Mesodermal cell (in vitro differentiated cells): ENCODE data around the gene SH3GL1.
A peak's percentile ranks its signal among the peaks of the same experiment; 100 is the strongest.

Source experiments
- H3K27ac ChIP-seq: 2 replicates; pipeline ENCODE4 v1.7.0; 2013; ENCODE audit warnings: mild to moderate bottlenecking, low read depth, low read length, moderate library complexity; ENCODE audit not compliant: severe bottlenecking
- H3K36me3 ChIP-seq: 2 replicates; pipeline ENCODE4 v1.7.1; 2013; ENCODE audit warnings: mild to moderate bottlenecking, low read length, moderate library complexity; ENCODE audit not compliant: control insufficient read depth, insufficient read depth
- H3K4me1 ChIP-seq: one replicate; pipeline ENCODE4 v1.7.1; 2013; ENCODE audit warnings: mild to moderate bottlenecking, low read length; ENCODE audit not compliant: insufficient read depth, control insufficient read depth, poor library complexity, severe bottlenecking
- H3K4me3 ChIP-seq: 2 replicates; pipeline ENCODE4 v1.7.0; 2013; ENCODE audit warnings: low read length, control low read depth, mild to moderate bottlenecking; ENCODE audit not compliant: insufficient read depth, poor library complexity, severe bottlenecking; ENCODE audit errors: extremely low read depth
- H3K9me3 ChIP-seq: 2 replicates; pipeline ENCODE4 v1.7.1; 2013; ENCODE audit warnings: mild to moderate bottlenecking, low read length, moderate library complexity; ENCODE audit not compliant: control insufficient read depth
- WGBS, 2 experiments: methylation state at CpG; one replicate each; pipeline ENCODE4 v1.1.5; 2013; ENCODE audit warnings: missing lambda C conversion rate in 2 of 2; ENCODE audit not compliant: insufficient coverage in 2 of 2; 5-methylcytosine and 5-hydroxymethylcytosine counted together

Gene SH3GL1

DNA sequence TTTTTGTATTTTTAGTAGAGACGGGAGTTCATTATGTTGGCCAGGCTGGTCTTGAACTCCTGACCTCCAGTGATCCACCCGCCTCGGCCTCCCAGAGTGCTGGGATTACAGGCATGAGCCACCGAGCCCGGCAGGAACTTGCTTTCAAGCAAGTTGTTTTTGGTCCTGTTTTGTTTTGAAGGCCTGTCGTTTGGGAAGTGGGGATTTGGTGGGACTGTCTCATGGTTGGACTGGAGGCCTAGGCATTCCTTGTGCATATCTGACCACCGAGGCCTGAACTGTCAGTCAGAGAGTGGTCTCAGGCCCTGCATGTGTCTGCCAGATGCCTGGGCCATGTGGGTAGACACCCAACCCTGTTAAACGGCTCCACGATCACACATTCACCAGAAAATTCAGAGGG, 30.9 kb upstream of the SH3GL1 start:
- no peak overlapping the region for H3K27ac ChIP-seq
- H3K9me3 ChIP-seq = no peaks in the 10 kb centered on the region
- H3K4me1 ChIP-seq = no peaks in the 10 kb centered on the region
- WGBS, 2 experiments = 87 to 90% methylated on average over 7 to 8 of the region's 9 CpGs
- peaks cover 82% of the 10 kb centered on the region for H3K36me3 ChIP-seq
- H3K4me3 ChIP-seq = no peak overlapping the region

DNA sequence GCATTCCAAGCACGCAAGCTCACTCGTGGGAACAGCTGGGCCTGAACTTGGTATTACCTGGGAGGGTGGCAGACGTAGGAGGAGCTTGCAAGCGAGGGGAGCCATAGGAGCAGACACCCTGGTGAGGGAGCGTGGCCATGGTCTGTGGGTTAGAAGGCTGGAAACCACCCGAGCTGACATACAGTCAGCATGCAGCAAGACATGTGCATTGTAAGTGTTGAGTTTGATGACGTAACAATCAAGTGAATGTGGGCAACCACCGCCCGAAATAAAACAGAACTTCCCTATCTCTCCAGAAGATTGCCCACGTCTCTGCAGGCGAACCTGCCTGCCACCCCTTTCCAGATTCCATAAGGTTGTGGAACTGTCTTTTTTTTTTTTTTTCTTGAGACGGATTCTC, 30.4 kb upstream of the SH3GL1 start:
- WGBS, 2 experiments = 95 to 98% methylated on average over 6 to 9 of the region's 12 CpGs
- peaks cover 78% of the 10 kb centered on the region for H3K36me3 ChIP-seq
- no peak overlapping the region for H3K27ac ChIP-seq
- no peaks in the 10 kb centered on the region for H3K9me3 ChIP-seq
- H3K4me3 ChIP-seq = no peak overlapping the region
- H3K4me1 ChIP-seq = no peaks in the 10 kb centered on the region

DNA sequence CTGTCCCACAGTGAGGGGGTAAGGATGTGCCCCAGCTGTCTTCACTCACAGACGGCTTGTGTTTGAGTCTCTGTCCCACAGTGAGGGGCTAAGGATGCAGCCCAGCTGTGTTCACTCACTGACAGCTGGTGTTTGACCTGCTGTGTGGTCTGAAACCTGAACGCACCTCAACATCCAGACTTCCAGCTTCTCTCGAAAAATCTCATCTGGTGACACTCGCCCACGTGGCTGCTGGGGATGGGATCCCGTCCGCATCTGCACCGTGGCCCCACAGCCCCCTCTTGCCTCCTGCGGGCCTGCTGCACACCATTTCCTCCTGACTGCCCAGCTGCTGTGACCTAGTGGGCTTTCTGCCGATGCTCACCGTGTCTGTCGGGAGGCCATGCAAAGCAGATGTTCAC, 29.4 kb upstream of the SH3GL1 start:
- Histone ChIP-seq H3K27ac (no peak overlapping the region), H3K4me1 (no peaks in the 10 kb centered on the region), H3K36me3 (peaks cover 75% of the 10 kb centered on the region), H3K9me3 (no peaks in the 10 kb centered on the region), H3K4me3 (no peak overlapping the region)
- 95 to 99% methylated on average over 12 of the region's 12 CpGs for WGBS, 2 experiments

DNA sequence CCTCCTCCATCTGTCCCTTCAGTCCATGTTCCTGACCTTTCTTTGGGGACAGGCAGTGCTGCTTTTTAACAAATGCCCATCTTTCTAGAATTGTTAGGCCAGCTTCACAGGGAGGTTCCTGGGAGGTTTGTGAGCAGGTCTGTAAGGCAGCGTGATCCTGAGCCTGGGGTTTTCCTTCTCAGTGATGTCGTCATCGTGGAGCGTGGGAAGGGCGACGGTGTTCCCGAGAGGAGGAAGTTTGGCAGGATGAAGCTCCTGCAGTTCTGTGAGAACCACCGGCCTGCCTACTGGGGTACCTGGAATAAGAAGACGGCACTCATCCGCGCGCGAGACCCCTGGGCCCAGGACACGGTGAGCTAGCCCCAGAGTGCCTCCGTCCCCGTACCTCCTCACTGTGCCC, 28.9 kb upstream of the SH3GL1 start:
- H3K36me3 ChIP-seq = peaks cover 75% of the 10 kb centered on the region
- H3K9me3 ChIP-seq = no peaks in the 10 kb centered on the region
- no peak overlapping the region for H3K27ac ChIP-seq
- WGBS, 2 experiments = 96 to 99% methylated on average over 14 to 16 of the region's 16 CpGs
- no peaks in the 10 kb centered on the region for H3K4me1 ChIP-seq
- H3K4me3 ChIP-seq = no peak overlapping the region

DNA sequence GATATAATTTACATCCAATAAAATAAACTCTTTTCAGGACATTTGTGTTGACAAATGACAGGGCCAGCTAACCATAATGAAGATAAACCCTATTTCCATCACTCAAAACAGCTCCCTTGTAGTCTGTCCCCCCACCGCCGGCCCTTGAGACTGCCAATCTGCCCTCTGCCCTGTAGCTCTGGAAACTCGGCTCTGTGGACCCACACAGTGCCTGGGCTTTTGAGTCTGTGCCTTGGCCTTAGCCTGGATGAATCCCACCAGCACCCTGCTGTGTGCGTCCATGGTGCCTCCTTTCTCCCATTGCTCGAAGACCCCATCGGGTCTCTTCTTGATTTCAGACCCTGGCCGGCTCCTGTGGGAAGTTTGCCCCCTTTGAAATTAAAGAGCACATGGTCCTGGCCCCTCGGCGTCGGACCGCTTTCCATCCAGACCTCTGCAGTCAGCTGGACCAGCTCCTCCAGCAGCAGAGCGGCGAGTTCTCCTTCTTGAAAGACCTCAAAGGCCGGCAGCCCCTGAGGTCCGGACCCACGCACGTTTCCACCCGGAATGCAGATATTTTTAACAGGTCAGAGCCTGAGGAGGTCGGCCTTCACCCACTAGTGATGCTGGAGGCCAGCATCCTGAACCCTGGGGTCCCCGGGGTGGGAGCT, 28.1 kb upstream of the SH3GL1 start:
- 95% methylated on average over 20 of the region's 20 CpGs for WGBS, 2 experiments
- no peak overlapping the region for H3K4me3 ChIP-seq
- H3K9me3 ChIP-seq = no peaks in the 10 kb centered on the region
- H3K4me1 ChIP-seq = no peaks in the 10 kb centered on the region
- no peak overlapping the region for H3K27ac ChIP-seq
- peaks cover 75% of the 10 kb centered on the region for H3K36me3 ChIP-seq

DNA sequence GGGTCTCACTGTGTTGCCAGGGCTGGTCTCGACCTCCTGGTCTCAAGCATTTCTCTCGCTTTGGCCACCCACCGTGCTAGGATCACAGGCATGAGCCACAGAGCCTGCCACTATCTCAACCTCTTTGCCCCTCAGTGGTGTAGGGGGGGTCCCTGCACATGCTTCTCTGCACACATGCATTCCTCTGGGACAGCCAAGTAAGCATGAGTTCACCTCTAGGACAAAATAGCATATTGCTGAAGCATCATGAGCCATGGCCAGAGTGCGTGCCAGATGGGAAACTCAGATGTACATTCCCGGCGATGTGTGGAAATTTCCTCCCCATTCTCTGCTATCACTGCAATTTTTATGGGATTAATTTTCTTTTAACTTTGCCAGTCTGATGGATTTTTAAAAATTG, 25.2 kb upstream of the SH3GL1 start:
- WGBS, 2 experiments = 86 to 98% methylated on average over 1 to 6 of the region's 6 CpGs
- Histone ChIP-seq H3K4me1 (no peaks in the 10 kb centered on the region), H3K27ac (no peak overlapping the region), H3K4me3 (no peak overlapping the region), H3K9me3 (no peaks in the 10 kb centered on the region), H3K36me3 (peaks cover 74% of the 10 kb centered on the region)

DNA sequence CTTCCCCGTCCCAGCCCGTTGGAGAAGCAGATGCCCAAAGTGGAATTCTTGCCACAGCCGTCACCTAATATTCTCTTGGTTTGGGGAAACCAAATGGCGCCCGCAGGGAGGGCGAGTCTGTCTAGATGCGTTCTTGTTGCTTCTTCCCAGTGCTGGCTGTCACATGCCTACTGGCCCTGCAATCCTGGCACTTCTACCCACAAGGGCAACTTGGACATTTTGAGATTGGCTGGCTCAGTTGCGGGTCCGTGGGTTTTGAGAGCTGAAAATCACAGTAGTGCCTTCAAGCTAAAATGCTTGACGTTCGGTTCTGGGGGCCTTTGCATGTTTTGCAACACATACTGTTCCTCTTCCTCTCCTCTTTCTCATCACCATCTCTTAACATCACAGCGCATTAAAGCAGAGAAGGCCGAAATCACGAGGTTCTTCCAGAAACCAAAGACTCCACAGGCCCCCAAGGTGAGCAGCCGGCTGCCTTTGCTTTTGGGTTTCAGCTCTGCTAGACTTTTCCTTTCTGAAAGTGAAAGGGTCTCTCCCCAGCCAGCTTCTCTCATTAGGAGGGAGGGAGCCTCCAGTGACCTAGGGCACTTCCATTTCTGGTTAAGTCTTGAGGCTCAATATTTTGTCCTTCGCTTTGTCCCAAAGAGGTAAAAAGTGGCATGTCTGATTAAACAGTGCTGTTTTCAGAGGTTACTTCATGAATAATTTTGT, 23.2 kb upstream of the SH3GL1 start:
- no peaks in the 10 kb centered on the region for H3K4me1 ChIP-seq
- H3K9me3 ChIP-seq = no peaks in the 10 kb centered on the region
- 96 to 98% methylated on average over 16 of the region's 16 CpGs for WGBS, 2 experiments
- peaks cover 72% of the 10 kb centered on the region for H3K36me3 ChIP-seq
- H3K4me3 ChIP-seq = no peak overlapping the region
- H3K27ac ChIP-seq = no peak overlapping the region

DNA sequence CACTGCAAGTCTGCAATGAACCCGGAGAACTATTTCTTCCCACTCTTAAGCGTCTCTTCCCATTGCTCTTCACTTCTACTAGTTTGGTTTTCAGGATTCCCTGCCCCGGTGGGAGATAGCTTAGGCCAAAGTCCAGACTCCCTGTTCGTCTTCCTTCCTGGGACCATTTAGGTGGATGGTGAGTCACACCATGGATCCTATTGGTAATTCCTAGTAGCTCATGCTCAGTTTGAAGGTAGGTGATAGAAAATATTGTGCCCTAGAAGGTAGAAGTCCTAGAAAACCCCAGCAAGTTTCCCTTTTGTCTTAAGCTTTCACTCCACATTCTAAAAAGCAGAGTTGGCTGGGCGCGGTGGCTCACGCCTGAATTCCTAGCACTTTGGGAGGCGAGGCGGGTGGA, 15.9 kb upstream of the SH3GL1 start:
- 82 to 100% methylated on average over 4 to 5 of the region's 9 CpGs for WGBS, 2 experiments
- H3K27ac ChIP-seq = no peak overlapping the region

DNA sequence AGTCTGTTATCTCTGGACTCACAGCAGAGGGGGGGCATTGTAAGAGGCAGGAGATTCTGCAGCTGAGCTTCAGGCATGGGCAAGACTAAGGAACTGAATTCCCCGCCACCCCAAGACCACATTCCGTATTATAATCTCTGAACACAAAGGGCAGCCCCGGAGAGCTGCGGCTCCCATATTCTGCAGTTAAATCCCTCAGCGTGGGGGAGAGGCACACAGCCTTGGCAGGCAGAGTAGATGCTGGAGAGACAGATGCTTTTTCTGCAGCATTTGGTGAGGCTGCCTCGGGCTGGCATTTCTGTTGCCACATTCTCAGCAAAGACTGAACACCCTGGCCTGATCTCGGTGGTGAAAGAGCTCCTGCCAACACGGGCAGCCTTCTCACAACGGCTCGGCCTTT, 15.0 kb upstream of the SH3GL1 start:
- peaks cover 80% of the 10 kb centered on the region for H3K36me3 ChIP-seq
- H3K27ac ChIP-seq = peak overlapping the region; percentile 53
- H3K9me3 ChIP-seq = no peaks in the 10 kb centered on the region
- peaks cover 9% of the 10 kb centered on the region for H3K4me1 ChIP-seq
- WGBS, 2 experiments = 76 to 83% methylated on average over 8 to 10 of the region's 10 CpGs
- H3K4me3 ChIP-seq = no peak overlapping the region

More for the DNA sequence above, 15.9 kb upstream of the SH3GL1 start:
- Histone ChIP-seq H3K36me3 (peaks cover 78% of the 10 kb centered on the region), H3K4me3 (no peak overlapping the region), H3K4me1 (peaks cover 9% of the 10 kb centered on the region), H3K9me3 (no peaks in the 10 kb centered on the region)

DNA sequence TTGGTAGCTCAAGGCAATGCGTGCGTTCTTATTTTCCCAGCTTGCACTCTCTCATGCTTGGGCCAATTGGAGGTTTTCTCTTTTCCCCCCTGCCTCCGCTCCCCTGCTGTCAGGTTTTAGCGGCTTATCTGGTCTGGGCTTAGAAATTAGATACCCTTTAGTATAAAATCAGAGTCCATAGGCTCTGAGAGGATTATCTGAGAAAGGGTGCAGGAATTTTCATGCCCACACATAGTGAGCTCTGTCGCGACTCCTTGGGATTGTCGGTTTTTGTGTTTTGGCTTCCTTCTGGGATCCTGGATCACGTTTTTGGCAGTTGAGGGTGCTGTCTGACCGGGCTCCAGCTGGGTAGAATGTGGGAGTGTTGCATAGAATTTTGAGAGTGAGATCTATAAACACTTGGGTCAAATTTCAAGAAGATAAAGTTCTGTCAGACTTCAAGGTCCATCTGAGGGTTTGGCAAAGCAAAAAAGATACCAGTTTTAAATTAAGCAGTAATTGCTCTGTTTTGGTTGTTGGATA, 14.5 kb upstream of the SH3GL1 start:
- Histone ChIP-seq H3K4me3 (no peak overlapping the region), H3K9me3 (no peaks in the 10 kb centered on the region), H3K36me3 (peaks cover 80% of the 10 kb centered on the region), H3K27ac (peak overlapping the region; percentile 53), H3K4me1 (peaks cover 12% of the 10 kb centered on the region)
- WGBS, 2 experiments = 60 to 67% methylated on average over 6 to 7 of the region's 9 CpGs
